Superior temporal gyrus (tissue), 1 donor: ENCODE data around the gene CDS2.
A peak's percentile ranks its signal among the peaks of the same experiment; 100 is the strongest.

Source experiments
- DNase-seq: peaks from one replicate; pipeline ENCODE4 v3.0.0-alpha.2; 2016; ENCODE audit errors: extremely low spot score

CDS2 gene

DNA sequence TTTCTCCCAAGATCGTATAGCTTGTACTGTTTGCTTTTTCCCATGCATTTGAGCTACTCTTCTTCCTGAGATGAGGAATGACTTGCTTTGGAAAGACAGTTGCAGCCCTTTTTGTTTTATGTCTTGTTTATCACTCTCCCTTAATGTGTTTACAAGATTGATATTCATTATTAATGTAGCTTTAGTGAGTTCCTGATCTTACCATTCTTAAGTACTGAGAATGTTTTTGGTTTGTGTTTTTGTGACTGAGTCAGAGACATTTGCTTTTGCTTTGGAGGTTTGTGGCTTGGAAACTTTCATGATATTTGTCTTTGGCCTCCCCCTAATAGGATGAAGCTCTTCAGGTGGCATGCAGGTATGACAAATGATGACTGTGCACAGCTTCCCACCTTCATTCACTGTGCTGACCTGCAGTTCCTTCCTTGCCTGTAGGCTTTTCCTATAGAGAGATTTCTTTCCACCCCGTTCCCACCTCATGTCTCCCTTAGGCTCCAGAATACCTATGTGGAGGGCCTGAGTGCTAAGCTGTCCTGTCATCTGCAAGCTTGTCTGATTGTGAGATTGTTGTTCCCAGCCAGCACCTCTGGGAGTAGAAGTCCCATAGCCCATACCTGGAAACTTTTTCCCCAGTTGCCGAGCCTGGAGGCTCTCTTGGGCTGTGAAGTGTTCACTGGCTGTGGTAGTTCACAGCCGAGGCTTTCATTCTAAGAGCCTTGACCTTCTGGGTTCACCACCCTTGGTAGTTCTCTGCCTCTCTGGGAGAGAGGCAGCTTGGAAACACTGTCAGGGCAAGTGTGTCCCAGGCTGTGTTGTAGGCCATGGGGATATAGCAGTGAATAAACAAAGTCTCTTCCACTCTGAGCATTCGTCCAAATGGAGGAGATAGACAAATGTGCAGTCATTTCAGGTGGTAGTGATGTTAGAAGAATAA lies 27.1 kb downstream of the CDS2 start:
- no peak for DNase-seq

DNA sequence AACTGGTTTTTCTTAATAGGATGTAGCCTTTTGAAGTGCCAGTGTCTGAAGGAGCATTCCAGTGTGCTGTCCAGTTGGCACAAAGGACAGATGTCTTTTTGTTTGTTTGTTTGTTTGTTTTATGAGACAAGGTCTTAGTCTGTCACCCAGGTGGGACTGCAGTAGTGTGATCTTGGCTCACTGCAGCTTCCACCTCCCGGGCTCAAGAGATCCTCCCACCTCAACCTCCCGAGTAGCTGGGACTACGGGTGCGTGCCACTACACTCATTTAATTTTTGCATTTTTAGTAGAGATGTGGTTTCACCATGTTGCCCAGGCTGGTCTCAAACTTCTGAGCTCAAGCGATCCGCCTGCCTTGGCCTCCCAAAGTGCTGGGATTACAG lies 27.7 kb downstream of the CDS2 start:
- no peak for DNase-seq

DNA sequence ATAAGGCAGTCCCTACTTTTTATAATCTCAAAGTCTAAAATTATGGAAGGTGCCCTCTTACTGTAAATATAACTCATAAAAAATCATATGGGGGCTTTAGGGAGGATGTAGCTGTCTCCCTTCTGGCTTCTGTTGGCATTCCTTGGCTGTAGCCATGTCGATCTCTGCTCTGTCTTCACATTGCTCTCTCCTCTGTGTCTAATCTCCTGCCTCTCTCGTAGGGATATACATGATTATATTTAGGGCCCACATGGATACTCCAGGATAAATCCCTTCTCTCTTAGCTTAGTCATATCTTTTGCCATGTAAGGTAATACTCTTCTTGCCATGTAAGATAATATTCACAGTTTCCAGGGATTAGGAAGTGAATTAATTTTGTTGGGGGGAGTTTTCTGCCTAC lies 28.6 kb downstream of the CDS2 start:
- DNase-seq: no peak

DNA sequence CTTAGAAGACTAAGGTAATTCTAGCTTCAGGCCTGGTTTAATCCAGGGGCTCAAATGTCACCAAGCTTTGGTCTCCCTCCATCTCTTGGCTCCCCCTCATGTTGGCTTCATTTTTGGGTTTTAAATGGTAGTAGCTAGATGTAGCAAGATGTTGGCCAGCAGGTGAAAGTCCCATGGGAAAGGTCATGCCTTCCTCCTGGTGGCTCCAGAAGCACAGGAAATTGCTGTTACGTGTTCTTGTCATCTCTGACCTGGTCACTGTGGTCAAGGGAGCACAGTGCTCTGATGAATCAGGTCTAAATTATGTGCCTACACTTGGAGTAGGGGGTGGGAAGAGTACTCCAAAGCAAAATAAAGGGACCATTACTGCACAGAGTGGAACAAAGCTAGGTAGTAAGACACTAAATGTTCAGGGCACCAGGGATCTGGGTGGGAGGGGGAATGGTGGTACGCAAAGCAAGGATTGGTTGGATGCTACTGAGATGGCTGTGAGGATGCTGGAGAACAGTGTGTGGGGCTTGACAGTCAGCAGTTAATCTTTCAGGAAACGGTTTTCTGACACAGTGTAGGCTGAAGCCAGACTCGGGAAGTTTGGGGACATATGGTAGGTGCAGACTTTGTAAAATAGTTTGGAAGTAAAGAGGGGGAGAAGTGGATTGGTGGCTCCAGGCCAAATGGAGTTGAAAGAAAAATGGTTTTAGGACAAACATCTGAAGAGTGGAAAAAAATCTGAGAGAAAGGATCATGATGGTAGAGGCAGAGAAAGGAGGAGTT lies 30.1 kb downstream of the CDS2 start:
- DNase-seq: no peak

DNA sequence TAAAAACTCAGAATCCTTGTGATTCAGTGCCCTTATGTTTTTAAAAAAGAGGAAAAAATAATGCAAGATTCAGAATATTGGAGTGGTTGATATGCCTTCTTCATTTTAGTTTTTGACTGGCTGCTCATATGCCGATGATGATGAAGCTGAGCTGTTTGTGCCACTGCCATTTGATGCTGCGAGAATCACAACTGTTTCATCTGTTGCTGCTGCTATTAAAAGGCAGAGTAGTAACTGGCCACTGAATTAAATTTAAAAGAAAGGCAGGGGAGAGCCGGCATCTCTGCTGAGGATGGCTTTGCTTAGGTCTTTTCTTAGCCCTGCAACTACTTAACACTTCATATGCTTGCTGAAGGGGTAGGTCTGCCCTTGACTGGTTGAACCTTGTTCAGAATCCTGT lies 33.1 kb downstream of the CDS2 start:
- no peak for DNase-seq

DNA sequence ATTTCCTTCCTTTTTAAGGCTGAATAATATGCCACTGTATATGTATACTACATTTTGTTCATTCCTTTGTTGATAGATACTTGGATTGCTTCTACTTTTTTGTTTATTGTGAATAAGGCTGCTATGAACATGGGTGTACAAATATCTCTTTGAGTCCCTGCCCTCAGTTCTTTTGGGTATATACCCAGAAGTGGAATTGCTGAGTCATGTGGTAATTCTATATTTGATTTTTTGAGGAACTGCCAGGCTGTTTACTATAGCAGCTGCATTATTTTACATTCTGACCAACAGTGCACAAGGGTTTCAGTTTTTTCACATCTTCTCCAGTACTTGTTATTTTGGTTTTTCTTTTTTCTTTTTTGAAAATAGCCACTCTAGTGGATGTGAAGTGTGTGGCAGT lies 34.1 kb downstream of the CDS2 start:
- DNase-seq: no peak

DNA sequence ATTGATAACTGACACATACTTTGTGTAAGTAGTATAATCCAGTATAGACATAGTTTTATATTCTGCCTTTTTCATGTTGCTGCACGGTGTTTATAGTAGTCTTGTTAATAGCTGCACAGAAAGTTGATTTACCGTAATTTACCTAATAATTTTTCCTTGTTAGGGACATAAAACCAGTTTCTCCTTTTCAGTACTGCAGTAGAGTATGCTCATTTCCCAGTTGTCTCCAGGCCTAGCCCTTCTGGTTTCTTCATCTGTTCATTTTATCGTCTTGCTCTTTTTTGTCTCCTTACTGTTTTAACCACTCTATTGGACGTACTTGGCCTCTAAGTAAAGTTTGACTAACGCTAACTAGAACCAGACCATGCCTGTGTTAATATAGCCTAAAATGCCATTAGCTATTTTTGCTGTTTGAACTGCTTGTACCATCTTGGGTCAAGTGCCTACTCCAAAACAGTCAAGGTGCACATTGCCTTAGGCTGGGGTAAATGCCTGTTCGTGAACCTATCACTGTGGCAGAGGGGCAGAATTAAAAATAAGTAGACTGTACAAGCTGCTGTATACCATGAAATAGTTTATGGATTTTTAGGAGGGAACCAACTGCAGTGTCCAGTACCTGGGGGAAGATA lies 34.8 kb downstream of the CDS2 start:
- DNase-seq: no peak

DNA sequence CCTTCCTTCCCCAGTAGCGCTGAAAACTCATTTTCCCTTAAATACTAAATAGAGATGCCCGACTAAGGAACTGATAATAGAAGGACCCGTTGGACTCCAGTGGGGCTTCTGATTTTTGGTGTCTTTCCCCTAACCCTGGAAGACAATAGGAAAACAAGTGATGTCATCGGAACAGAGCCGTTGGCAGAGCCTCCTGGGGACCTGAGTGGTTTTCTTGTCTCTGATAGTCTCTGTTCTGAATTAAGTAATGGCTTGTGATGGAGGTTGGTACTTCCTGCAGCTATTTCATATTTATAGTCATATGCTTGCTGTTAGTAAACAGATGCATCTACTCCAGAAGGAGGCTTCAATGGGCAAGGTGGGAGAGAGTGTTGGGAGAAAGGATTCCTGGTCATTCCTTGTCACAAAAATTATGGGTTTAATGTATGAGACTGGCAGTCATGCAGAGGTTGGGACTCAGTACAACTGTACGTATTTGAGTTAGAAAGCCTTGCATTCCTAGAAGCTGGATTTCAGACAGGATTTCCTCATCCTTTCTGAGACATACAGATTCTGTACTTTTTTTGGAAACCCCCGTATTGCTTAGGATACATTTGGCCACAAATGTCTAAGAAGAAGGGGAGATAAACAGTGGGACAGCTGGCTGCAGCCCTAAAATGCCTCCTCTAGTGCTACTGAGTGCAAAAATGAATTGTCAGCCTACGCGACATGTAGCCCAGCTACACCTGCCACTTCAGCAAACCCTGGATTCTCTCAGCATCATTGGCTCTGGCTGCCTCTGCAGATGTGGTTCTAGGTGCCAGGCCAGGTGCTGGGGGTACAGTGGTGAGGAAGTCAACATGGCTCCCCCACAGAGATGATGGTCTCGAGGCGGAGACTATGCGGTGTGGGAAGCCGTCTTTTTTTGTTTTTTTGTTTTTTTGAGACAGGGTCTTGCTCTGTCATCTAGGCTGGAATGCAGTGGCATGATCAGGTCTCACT lies 38.1 kb downstream of the CDS2 start:
- DNase-seq: peak; percentile 61

DNA sequence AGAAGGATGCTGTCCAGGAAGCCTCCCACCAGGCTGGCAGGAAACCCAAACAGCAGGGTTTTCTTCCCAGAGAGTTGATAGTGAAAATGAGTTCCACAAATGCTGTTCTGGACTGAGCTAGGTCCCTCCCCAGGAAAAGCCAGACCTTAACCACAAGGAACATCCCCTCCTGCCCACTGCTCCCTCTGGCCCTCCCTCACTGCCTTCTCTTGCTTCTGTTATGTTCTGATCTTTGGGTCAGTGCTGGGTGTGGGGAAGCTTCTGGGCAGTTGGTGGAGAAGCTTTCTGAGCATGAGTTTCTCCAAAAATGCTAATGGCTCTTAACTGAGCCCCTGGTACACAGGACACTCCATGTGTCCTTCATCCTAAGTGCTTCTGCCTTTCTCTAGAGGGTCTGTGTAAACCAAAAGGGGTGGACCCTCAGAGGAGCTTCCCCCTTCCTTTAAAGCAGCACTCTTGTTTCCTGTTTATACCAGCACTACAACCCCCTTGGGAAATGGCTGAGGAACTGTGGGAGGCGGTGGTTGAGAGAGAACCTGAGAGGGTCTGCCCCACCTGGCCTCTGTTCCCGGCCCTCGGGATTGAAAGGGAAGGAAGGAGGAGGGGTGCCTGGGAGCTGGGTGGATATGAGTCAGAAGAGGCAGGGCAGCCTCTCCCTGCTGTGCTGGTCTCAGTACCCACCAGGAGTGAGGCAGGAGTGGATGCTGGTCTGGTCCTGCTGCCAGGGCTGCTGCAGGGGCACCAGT lies 42.0 kb downstream of the CDS2 start:
- no peak for DNase-seq

DNA sequence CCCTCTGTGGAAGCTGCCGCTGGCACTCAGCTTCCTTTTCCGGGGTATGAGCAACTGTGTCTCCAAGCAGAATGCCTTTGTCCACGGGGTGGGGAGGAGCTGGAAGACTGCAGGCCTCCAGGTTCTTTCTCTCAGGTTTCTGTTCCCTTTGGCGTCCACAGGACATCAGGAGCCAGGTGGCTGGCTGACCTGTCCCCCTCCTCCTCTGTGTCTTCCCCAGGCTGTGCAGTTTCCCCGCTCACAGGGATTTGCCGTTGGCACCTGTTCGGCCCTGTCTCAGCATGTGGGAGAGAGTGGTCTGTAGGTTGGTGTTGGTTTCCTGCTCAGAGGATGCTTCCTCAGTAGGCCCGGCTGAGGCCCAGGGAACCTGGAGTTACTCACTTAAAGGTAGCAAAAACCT lies 43.5 kb downstream of the CDS2 start:
- no peak for DNase-seq

DNA sequence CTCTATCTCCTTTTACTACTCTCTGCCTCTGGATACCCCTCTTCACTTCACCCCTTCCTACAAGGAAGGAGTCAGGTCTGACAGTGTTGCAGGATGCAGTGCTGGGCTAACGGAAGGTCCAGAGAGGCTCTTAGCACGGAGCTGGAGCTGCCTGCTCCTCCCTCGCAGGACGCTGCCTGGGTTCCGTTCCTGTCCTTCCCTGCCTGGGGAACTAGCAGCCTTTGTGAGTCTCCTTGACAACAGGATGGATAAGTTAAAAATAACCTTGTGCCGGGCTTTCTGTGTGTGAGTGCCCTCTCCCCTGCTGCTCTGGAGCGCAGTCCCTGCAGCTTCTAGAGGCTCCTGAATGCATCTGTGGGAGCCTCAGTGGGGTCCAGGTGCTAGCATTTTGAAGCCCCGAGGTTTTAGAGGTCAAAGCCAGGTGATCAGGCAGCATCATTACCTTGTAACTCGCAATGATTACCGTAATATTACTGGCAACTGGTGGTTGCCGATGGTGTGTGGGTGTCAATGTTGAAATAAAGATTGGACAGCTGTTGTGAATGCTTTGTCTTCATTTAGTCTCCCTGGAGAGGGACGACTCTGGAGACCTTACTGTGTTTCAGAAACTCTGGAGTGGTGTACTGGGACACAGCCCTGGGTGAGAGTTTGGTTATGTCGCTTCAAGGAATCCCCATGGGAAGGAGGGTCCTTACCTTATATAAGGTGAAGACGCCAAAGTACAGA lies 44.4 kb downstream of the CDS2 start:
- DNase-seq: peak; percentile 56

DNA sequence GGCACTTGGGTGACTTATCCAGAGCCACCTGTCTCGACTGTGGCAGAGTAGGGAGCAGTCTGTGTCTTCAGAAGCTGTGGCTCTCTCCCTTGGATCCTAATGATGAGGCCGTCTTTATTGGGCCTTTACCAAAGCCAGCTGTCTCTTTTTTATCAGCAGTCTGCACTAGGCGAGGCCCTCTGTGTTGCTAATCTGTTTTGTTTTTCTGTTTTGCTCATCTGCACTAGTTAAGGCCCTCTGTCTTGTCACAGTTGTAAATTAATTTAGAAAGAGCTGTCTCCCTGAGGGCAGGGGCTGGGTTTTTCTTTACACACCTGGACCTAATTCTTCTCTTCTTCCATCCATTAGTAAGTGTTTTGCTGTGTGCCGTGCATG lies 45.0 kb downstream of the CDS2 start:
- DNase-seq: no peak

DNA sequence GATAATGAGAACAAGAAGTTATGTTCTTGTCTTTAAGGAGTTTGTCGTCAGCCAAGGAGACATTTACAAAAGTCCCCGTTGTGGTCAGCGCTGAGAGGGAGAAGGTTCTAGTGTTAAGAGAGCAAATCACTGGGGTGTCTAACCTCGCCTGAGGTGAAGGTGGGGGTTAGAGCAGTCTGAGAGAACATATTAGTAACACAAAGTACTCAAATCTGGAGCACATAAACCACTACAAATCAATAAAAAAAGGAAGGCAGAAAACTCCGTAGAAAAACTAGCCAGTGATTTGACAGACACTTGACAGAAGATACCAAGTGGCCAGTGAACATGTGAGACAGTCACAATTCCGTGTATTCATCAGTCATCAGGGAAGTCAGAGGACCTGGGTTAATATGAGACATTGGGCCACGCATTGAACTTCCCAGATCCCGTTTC lies 45.4 kb downstream of the CDS2 start:
- DNase-seq: no peak

DNA sequence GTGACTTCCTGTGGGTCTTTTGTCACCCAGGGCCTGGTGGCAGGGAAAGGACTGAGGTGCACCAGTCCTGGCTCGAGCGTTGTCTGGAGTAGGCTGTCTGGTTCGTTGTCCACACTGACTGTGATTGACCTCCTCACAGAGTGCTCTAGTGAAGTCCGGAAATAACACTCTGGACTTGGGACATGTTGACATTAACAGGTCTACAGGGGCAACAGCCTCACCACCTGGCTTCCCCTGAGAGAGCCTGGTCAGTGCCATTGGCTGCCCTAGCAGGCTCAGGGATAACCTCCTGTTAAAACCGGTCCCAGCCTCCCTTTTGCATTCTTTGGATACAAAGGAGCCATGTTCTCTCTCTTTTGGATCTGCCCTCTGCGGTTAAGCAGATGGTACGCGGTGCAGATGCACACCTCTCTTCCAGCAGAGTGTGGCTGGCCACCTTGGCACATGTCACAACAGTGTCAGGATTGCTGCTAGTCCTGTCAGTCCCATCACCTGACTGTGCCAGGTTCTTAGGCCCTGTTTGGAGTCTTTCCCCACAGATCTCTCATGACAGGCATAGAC lies 46.2 kb downstream of the CDS2 start:
- DNase-seq: no peak

DNA sequence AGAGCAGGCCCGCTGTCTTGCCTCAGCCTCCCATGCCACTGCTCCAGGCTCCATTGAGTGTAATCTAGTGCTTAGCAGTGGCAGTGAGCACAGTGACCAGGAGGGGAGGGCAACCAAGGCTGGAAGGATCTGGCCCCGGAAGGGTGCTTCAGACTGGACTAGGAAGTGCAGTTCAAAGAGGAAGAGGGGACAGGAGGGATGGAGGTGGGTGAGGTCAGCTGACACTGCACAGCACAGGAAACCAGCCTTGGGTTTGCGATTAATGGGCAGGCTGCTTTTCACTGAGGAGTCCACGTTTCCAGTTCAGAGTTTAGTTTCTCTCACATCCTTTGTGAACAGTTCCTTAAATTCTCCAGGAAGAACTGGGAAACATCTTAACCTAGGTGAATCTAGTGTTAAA lies 46.9 kb downstream of the CDS2 start:
- DNase-seq: no peak

DNA sequence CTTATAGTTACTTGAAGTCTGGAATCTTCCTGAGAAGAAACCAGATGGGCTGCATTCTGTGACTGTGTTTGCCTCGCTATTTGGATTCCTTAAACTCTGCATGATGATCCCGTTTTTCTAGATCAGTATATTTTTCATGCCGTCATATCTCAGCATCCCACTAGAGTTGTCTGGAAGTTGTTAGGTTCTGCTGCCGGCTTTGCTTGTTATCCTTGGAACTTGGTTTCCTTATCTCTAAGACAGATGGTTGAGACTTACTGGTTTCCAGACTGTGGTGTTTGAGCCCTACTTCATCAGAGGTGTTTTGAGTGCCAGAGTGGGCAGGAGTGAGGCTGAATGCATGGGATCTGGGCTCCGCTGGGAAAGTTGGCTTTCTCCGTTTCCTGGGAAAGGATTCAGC lies 50.3 kb downstream of the CDS2 start:
- no peak for DNase-seq

DNA sequence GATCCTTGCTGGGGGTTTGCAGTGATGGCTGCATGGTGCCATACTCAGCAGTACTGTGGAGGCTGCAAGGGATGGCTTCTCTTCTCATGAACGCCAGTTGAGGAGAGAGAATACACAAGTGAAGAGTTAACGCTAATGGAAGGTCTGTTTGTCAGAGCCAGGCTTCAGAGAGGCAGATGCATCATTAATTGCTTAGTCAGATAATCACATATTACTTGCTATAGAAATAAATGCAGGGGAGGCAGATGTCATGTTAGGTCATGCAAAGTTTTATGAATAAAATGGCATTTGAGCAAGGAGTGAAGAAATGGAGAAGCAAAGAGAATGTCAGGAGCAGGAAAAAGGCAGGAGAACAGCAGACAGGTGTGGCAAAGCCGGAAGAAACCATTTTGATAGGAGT lies 51.2 kb downstream of the CDS2 start:
- no peak for DNase-seq

DNA sequence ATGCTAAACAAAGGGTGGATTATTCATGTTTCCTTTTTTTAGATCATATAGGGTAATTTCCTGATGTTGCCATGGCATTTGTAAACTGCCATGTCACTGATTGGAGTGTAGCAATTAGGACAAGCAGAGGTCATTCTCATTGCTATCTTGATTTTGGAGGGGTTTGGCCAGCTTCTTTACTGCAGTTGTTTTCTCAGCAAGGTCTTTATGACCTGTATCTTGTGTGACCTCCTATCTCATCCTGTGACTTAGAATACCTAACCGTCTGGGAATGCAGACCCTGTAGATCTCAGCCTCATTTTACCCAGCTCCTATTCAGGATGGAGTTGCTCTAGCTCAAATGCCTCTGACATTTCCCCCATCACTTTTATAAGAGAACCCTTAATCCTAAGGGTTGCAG lies 53.6 kb downstream of the CDS2 start:
- no peak for DNase-seq

DNA sequence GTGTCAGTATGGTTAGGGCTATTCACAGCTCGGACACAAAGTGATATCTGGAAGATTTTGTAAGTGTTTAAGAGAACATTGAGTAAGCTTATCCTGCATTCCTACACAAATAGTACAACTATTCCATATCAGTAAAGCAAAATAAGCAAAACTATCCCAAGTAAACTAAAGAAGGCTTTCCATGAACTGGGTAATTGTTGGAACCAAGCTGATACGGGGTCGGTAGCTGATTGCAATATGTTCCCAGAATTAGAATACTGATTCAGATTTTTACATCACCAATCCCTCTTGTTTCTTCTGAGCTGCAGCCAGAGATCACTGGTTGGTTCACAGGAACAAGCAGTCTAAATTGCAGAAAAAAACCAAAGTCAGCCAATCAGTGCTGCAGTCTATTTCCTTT lies 54.1 kb downstream of the CDS2 start:
- no peak for DNase-seq

DNA sequence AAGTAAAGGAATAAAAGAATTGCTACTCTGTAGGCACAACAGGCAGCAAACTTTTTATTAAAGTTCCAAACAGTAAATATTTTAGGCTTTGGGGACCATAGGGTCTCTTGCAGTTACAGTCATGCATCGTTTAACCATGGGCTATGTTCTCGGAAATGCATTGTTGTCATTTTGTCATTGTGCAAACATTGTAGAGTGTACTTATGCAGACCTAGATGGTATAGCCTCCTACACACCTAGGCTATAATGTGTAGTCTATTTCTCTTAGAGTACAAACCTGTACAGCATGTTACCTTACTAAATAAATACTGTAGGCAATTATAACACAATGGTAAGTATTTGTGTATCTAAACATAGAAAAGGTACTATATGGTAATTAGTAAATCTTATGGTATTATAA lies 54.7 kb downstream of the CDS2 start:
- DNase-seq: no peak
